ENCODE data around the gene SPRYD3.

- TF ChIP-seq REST (IDR thresholded peaks at IDR 0.05; ENCODE audit: insufficient read depth in 1 of 2, low read depth in 2 of 2, low read length in 2 of 2), result no peak
- no peak for TF ChIP-seq POLR2AphosphoS5 (IDR thresholded peaks at IDR 0.05; ENCODE audit: low read depth, low read length)
- no peak for TF ChIP-seq TAF1 (IDR thresholded peaks at IDR 0.05; ENCODE audit: borderline replicate concordance, insufficient read depth, low read length)
- TF ChIP-seq SIN3A (IDR thresholded peaks at IDR 0.05; ENCODE audit: borderline replicate concordance, insufficient read depth, low read length), result no peak
These were observed 21.2 kb downstream of the SPRYD3 start for GRCh38 chr12:53057816-53058500.
